ENCODE measurements around the gene XPO6. TPM values are rescaled to one million over a fixed set of nuclear protein-coding genes. Genes with fewer than 3 reads are reported as not detected.

The XPO6 gene
- total RNA-seq, 1 experiment from 2014 or later: 135 TPM

- TF ChIP-seq, protein P1, sequence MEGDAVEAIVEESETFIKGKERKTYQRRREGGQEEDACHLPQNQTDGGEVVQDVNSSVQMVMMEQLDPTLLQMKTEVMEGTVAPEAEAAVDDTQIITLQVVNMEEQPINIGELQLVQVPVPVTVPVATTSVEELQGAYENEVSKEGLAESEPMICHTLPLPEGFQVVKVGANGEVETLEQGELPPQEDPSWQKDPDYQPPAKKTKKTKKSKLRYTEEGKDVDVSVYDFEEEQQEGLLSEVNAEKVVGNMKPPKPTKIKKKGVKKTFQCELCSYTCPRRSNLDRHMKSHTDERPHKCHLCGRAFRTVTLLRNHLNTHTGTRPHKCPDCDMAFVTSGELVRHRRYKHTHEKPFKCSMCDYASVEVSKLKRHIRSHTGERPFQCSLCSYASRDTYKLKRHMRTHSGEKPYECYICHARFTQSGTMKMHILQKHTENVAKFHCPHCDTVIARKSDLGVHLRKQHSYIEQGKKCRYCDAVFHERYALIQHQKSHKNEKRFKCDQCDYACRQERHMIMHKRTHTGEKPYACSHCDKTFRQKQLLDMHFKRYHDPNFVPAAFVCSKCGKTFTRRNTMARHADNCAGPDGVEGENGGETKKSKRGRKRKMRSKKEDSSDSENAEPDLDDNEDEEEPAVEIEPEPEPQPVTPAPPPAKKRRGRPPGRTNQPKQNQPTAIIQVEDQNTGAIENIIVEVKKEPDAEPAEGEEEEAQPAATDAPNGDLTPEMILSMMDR (IDR thresholded peaks at IDR 0.05): no peak
- TF ChIP-seq, protein P2, sequence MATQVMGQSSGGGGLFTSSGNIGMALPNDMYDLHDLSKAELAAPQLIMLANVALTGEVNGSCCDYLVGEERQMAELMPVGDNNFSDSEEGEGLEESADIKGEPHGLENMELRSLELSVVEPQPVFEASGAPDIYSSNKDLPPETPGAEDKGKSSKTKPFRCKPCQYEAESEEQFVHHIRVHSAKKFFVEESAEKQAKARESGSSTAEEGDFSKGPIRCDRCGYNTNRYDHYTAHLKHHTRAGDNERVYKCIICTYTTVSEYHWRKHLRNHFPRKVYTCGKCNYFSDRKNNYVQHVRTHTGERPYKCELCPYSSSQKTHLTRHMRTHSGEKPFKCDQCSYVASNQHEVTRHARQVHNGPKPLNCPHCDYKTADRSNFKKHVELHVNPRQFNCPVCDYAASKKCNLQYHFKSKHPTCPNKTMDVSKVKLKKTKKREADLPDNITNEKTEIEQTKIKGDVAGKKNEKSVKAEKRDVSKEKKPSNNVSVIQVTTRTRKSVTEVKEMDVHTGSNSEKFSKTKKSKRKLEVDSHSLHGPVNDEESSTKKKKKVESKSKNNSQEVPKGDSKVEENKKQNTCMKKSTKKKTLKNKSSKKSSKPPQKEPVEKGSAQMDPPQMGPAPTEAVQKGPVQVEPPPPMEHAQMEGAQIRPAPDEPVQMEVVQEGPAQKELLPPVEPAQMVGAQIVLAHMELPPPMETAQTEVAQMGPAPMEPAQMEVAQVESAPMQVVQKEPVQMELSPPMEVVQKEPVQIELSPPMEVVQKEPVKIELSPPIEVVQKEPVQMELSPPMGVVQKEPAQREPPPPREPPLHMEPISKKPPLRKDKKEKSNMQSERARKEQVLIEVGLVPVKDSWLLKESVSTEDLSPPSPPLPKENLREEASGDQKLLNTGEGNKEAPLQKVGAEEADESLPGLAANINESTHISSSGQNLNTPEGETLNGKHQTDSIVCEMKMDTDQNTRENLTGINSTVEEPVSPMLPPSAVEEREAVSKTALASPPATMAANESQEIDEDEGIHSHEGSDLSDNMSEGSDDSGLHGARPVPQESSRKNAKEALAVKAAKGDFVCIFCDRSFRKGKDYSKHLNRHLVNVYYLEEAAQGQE (IDR thresholded peaks at IDR 0.05; ENCODE audit: insufficient read depth in 1 of 2, low read depth in 2 of 2, low read length in 1 of 2): no peak
- no peak for TF ChIP-seq POLR2AphosphoS5 (IDR thresholded peaks at IDR 0.05; ENCODE audit: low read depth, low read length)
- TF ChIP-seq SIN3A (IDR thresholded peaks at IDR 0.05; ENCODE audit: borderline replicate concordance, insufficient read depth, low read depth, low read length): no peak
- TF ChIP-seq TCF7L2 (IDR thresholded peaks at IDR 0.05; ENCODE audit: low read depth, low read length): no peak
- CTCF ChIA-PET: no interaction called here
- H3K36me3 ChIP-seq (ENCODE audit: control insufficient read depth, insufficient read depth, low read length): peaks cover 18% of the 10 kb centered on the region
- POLR2A ChIA-PET: interaction anchor here (0.7 kb wide), 1 partner anchor 32 kb away, joined by 4 read pairs; no protein-coding TSS in a partner anchor
- no TSS peak for BruUV-seq (replicated peaks)
- ATAC-seq (no peak), DNase-seq (ENCODE audit: low read depth, low spot score) (no peak)
- H3K9me3 ChIP-seq (ENCODE audit: control insufficient read depth, insufficient read depth, low read depth, low read length): no peaks in the 10 kb centered on the region
- H3K4me3 ChIP-seq (ENCODE audit: low read depth in 2 of 2, low read length in 2 of 2): no peak overlapping the region
- no peaks in the 10 kb centered on the region for H3K27me3 ChIP-seq (ENCODE audit: control insufficient read depth, insufficient read depth, low read length)
- H3K4me1 ChIP-seq (ENCODE audit: control insufficient read depth, insufficient read depth, low read length): peaks cover 5% of the 10 kb centered on the region; the same call in 1 of the 2 replicates
- in situ Hi-C loops (cut with HindIII; ENCODE audit: low pct_unique_long_range_greater_than_20kb, low sequenced_read_pairs) (no loop called here), intact Hi-C loops (cut with micrococcal nuclease; ENCODE audit: unreplicated experiment) (no loop called here)
- no peak overlapping the region for H3K27ac ChIP-seq (ENCODE audit: low read length)
These were observed 7.6 kb downstream of the XPO6 start for GRCh38 chr16:28204204-28204603.

GRCh38 chr16:28202147-28202746, 9.5 kb downstream of the XPO6 start:
- no TSS peak for BruUV-seq (replicated peaks)
- H3K4me1 ChIP-seq (ENCODE audit: control insufficient read depth, insufficient read depth, low read length): no peaks in the 10 kb centered on the region
- ATAC-seq (no peak), DNase-seq (ENCODE audit: low read depth, low spot score) (no peak)
- ChIA-PET CTCF (no interaction called here), POLR2A (interaction anchor here (0.5 kb wide), 1 partner anchor 56 kb away, joined by 4 read pairs; no protein-coding TSS in a partner anchor)
- no peaks in the 10 kb centered on the region for H3K9me3 ChIP-seq (ENCODE audit: control insufficient read depth, insufficient read depth, low read depth, low read length)
- in situ Hi-C loops (cut with HindIII; ENCODE audit: low pct_unique_long_range_greater_than_20kb, low sequenced_read_pairs) (no loop called here), intact Hi-C loops (cut with micrococcal nuclease; ENCODE audit: unreplicated experiment) (no loop called here)
- no peaks in the 10 kb centered on the region for H3K27me3 ChIP-seq (ENCODE audit: control insufficient read depth, insufficient read depth, low read length)
- no peak overlapping the region for H3K4me3 ChIP-seq (ENCODE audit: low read depth in 2 of 2, low read length in 2 of 2)
- no peak overlapping the region for H3K27ac ChIP-seq (ENCODE audit: low read length)
- peaks cover 13% of the 10 kb centered on the region for H3K36me3 ChIP-seq (ENCODE audit: control insufficient read depth, insufficient read depth, low read length)
- TF ChIP-seq TCF7L2 (IDR thresholded peaks at IDR 0.05; ENCODE audit: low read depth, low read length) (no peak), SIN3A (IDR thresholded peaks at IDR 0.05; ENCODE audit: borderline replicate concordance, insufficient read depth, low read depth, low read length) (no peak), POLR2AphosphoS5 (IDR thresholded peaks at IDR 0.05; ENCODE audit: low read depth, low read length) (no peak)
- TF ChIP-seq, protein P1 (IDR thresholded peaks at IDR 0.05): no peak
- TF ChIP-seq, protein P2 (IDR thresholded peaks at IDR 0.05; ENCODE audit: insufficient read depth in 1 of 2, low read depth in 2 of 2, low read length in 1 of 2): no peak

Data from Panc1 (cell line).